Prostate gland (tissue), 2 donors: ENCODE results near the gene CTSF. TPM values are rescaled to one million over a fixed set of nuclear protein-coding genes. Genes with fewer than 3 reads are reported as not detected.

Experiments used
- DNase-seq: peaks from one replicate; pipeline ENCODE4 v3.0.0-alpha.2; 2019; ENCODE audit warnings: low spot score
- H3K27ac ChIP-seq, 2 donors: fragments of 200-600 bp; sonication (generic); 2 replicates each; pipeline ENCODE4 v1.5.1; 2017 to 2019
- H3K27me3 ChIP-seq: fragments of 200-600 bp; sonication (generic); replicated peaks from 2 replicates; pipeline ENCODE4 v1.5.1; 2019; ENCODE audit not compliant: insufficient read depth
- H3K36me3 ChIP-seq, 2 donors: fragments of 200-600 bp; sonication (generic); 1 replicate in 1 of 2; 2 replicates in 1 of 2; pipeline versions ENCODE4 v1.5.1 to v1.8.1; 2017 to 2019
- H3K4me1 ChIP-seq: fragments of 200-600 bp; sonication (generic); replicated peaks from 2 replicates; pipeline ENCODE4 v1.5.1; 2019
- H3K4me3 ChIP-seq, 2 donors: fragments of 200-600 bp; sonication (generic); 2 replicates each; pipeline ENCODE4 v1.5.1; 2017 to 2019
- H3K9me3 ChIP-seq: fragments of 200-600 bp; sonication (generic); 2 replicates; pipeline ENCODE4 v1.5.1; 2017
- CTCF ChIP-seq, 4 experiments: fragments of 200-600 bp in 2 of 4; fragments of 450-650 bp in 2 of 4; sonication (generic) in 2 of 4; IDR thresholded peaks; 1 replicate in 3 of 4; 2 replicates in 1 of 4; pipeline ENCODE4 v1.5.1; 2016 to 2019; ENCODE audit warnings: antibody characterized with exemption in 4 of 4, mild to moderate bottlenecking in 2 of 4, moderate library complexity in 2 of 4
- POLR2A ChIP-seq: fragments of 450-650 bp; IDR thresholded peaks from one replicate; pipeline ENCODE4 v1.6.1; 2016; ENCODE audit warnings: antibody characterized with exemption, mild to moderate bottlenecking
- POLR2AphosphoS5 ChIP-seq: sonication (generic); formaldehyde crosslinking; IDR thresholded peaks from one replicate; pipeline ENCODE4 v1.6.1; 2017; ENCODE audit warnings: antibody characterized with exemption
- WGBS: methylation state at CpG from one replicate; pipeline ENCODE4 v1.1.5; 2018; 5-methylcytosine and 5-hydroxymethylcytosine counted together
- intact Hi-C: fragments of 100-400 bp; cut with DNase I; formaldehyde crosslinking; loops from one replicate; pipeline ENCODE4 v1.14.2; 2022
- total RNA-seq, 2 donors: library from RNA; depleted of rRNA; stranded (reverse); fragments of >200 nt; gene quantifications; one replicate each; pipeline ENCODE4 v1.1.0, GENCODE V29; 2016

The CTSF gene
- total RNA-seq, 2 donors from 2014 or later = 119 to 130 TPM

GRCh38 chr11:66557733-66558326 is 10.6 kb downstream of the CTSF start:
- Histone ChIP-seq H3K9me3 (no peaks in the 10 kb centered on the region), H3K4me1 (no peaks in the 10 kb centered on the region), H3K4me3 (no peak overlapping the region), H3K27me3 (no peaks in the 10 kb centered on the region), H3K27ac (no peak overlapping the region), H3K36me3 (no peaks in the 10 kb centered on the region)
- intact Hi-C loops = no loop called here
- DNase-seq = no peak
- TF ChIP-seq POLR2AphosphoS5 (no peak), CTCF (IDR thresholded peaks at IDR 0.05) (no peak), POLR2A (no peak)
- WGBS = 94% methylated on average over 20 of the region's 24 CpGs

GRCh38 chr11:66556086-66556485 is 12.3 kb downstream of the CTSF start:
- H3K9me3 ChIP-seq = no peaks in the 10 kb centered on the region
- no peaks in the 10 kb centered on the region for H3K36me3 ChIP-seq
- H3K4me3 ChIP-seq = no peak overlapping the region
- no peak for TF ChIP-seq POLR2AphosphoS5
- TF ChIP-seq CTCF (IDR thresholded peaks at IDR 0.05) = no peak
- TF ChIP-seq POLR2A = no peak
- H3K27me3 ChIP-seq = no peaks in the 10 kb centered on the region
- H3K4me1 ChIP-seq = no peaks in the 10 kb centered on the region
- 82% methylated on average over 7 of the region's 7 CpGs for WGBS
- DNase-seq = no peak
- intact Hi-C loops = no loop called here
- no peak overlapping the region for H3K27ac ChIP-seq

GRCh38 chr11:66555416-66555815 is 13.0 kb downstream of the CTSF start:
- DNase-seq = no peak
- no peak for TF ChIP-seq POLR2A
- Histone ChIP-seq H3K4me1 (no peaks in the 10 kb centered on the region), H3K27ac (no peak overlapping the region), H3K9me3 (no peaks in the 10 kb centered on the region), H3K36me3 (no peaks in the 10 kb centered on the region), H3K27me3 (no peaks in the 10 kb centered on the region), H3K4me3 (no peak overlapping the region)
- intact Hi-C loops = no loop called here
- 70% methylated on average over 3 of the region's 3 CpGs for WGBS

GRCh38 chr11:66554602-66555001 is 13.8 kb downstream of the CTSF start:
- DNase-seq = no peak
- Histone ChIP-seq H3K9me3 (no peaks in the 10 kb centered on the region), H3K36me3 (no peaks in the 10 kb centered on the region), H3K4me1 (no peaks in the 10 kb centered on the region), H3K4me3 (no peak overlapping the region), H3K27me3 (no peaks in the 10 kb centered on the region), H3K27ac (no peak overlapping the region)
- intact Hi-C loops = no loop called here
- no peak for TF ChIP-seq POLR2A
- TF ChIP-seq CTCF (IDR thresholded peaks at IDR 0.05) = no peak
- no peak for TF ChIP-seq POLR2AphosphoS5
- 75% methylated on average over 5 of the region's 5 CpGs for WGBS

GRCh38 chr11:66550887-66551286 is 17.5 kb downstream of the CTSF start:
- 85% methylated on average over 4 of the region's 4 CpGs for WGBS
- no peaks in the 10 kb centered on the region for H3K36me3 ChIP-seq
- H3K4me3 ChIP-seq = no peak overlapping the region
- no peaks in the 10 kb centered on the region for H3K9me3 ChIP-seq
- no peaks in the 10 kb centered on the region for H3K4me1 ChIP-seq
- no peak for DNase-seq
- H3K27me3 ChIP-seq = no peaks in the 10 kb centered on the region
- H3K27ac ChIP-seq = no peak overlapping the region
- intact Hi-C loops = no loop called here
- no peak for TF ChIP-seq POLR2A
- TF ChIP-seq POLR2AphosphoS5 = no peak
- TF ChIP-seq CTCF (IDR thresholded peaks at IDR 0.05) = no peak
